SK-N-MC (cell line): ENCODE results near the gene RASGRP3.

Experiments used
- EZH2 ChIP-seq: fragments of 200-600 bp; sonication (generic); IDR thresholded peaks from one replicate; pipeline ENCODE4 v1.6.1; 2017; ENCODE audit warnings: antibody characterized with exemption
- FOXP2 ChIP-seq: optimal IDR thresholded peaks from 2 replicates; pipeline ENCODE3; 2011; ENCODE audit warnings: mild to moderate bottlenecking, moderate library complexity; ENCODE audit not compliant: insufficient read depth; ENCODE audit errors: extremely low read length, control extremely low read depth
- POLR2AphosphoS5 ChIP-seq: IDR thresholded peaks from 2 replicates; pipeline ENCODE4 v1.6.1; 2012; ENCODE audit warnings: mild to moderate bottlenecking, low read depth, low read length, borderline replicate concordance

- no peak for TF ChIP-seq EZH2
- no peak for TF ChIP-seq POLR2AphosphoS5
- TF ChIP-seq FOXP2: no peak
Observed at GRCh38 chr2:33607905-33608304, 131.5 kb downstream of the RASGRP3 start.
